Esophagus muscularis mucosa (tissue), 4 donors: Measurements from ENCODE around the gene ZNF768.

Experiments
- EP300 ChIP-seq: sonication (generic); formaldehyde crosslinking; IDR thresholded peaks from one replicate; pipeline ENCODE4 v1.6.1; 2017; ENCODE audit warnings: antibody characterized with exemption
- POLR2A ChIP-seq: fragments of 450-650 bp; IDR thresholded peaks from one replicate; pipeline ENCODE4 v1.6.1; 2017; ENCODE audit warnings: antibody characterized with exemption, moderate library complexity, mild to moderate bottlenecking, low read depth
- TF ChIP-seq, protein P1 (sequence below), 3 experiments: fragments of 200-600 bp in 2 of 3; fragments of 450-650 bp in 1 of 3; sonication (generic) in 2 of 3; IDR thresholded peaks; one replicate each; pipeline ENCODE4 v1.5.1; 2017 to 2019; ENCODE audit warnings: antibody characterized with exemption in 3 of 3, mild to moderate bottlenecking in 2 of 3, moderate library complexity in 1 of 3

DNA sequence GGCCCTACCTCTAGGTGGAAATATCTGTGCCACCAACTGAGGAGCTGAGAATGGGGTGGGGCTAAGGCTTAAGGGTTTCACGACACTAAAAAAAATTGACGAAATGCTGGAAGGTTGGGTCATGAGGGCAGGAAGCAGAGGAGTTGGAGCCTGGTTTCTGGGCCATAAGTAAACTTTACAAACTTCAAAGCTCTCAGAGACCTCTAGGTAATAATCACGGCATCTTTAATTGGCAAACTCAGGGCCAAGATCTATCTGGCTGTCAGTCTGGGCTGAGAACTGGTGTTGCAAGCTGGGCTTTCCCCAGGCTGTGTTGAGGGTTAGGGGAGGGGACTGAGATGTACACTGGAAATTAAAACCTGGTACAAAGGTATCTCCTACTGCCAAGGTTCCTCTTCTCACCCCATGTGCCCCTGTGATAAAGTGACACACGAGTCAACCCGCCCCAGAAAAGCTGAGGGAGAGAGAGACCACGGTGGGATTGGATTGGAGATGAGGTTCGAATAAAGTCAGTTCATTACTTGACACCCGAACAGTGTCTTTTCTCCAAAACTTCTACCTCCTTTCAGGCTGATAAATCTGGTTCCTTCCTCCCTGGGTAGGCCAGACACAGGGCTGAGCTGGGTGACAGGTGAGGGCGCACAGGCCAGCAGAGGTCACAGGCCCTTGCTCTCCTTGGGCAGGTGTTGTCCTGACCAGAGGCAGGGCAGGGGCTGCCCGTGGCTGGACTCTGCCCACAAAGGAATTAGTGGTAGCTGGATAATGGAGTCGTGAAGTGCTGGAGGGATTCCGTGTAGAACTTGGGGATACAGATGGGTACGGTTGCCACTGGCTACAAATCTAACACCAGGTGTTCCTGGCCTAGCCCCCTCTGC lies 4.0 kb upstream of the ZNF768 start:
- TF ChIP-seq, protein P1, sequence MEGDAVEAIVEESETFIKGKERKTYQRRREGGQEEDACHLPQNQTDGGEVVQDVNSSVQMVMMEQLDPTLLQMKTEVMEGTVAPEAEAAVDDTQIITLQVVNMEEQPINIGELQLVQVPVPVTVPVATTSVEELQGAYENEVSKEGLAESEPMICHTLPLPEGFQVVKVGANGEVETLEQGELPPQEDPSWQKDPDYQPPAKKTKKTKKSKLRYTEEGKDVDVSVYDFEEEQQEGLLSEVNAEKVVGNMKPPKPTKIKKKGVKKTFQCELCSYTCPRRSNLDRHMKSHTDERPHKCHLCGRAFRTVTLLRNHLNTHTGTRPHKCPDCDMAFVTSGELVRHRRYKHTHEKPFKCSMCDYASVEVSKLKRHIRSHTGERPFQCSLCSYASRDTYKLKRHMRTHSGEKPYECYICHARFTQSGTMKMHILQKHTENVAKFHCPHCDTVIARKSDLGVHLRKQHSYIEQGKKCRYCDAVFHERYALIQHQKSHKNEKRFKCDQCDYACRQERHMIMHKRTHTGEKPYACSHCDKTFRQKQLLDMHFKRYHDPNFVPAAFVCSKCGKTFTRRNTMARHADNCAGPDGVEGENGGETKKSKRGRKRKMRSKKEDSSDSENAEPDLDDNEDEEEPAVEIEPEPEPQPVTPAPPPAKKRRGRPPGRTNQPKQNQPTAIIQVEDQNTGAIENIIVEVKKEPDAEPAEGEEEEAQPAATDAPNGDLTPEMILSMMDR (IDR thresholded peaks at IDR 0.05) = no peak
- no peak for TF ChIP-seq POLR2A
- no peak for TF ChIP-seq EP300
